Brain microvascular endothelial cell (primary cell): Measurements from ENCODE around the gene SMC1B.

Experiments
- DNase-seq: peaks from one replicate; pipeline ENCODE4 v3.0.0-alpha.2; 2020
- H3K27ac ChIP-seq: fragments of 250-450 bp; sonication (Bioruptor Pico); 2 replicates; pipeline ENCODE4 v1.5.1; 2020; ENCODE audit warnings: mild to moderate bottlenecking, moderate library complexity
- H3K27me3 ChIP-seq: fragments of 250-450 bp; sonication (Bioruptor Pico); replicated peaks from 2 replicates; pipeline ENCODE4 v1.5.1; 2020; ENCODE audit warnings: mild to moderate bottlenecking
- H3K36me3 ChIP-seq: fragments of 250-450 bp; sonication (Bioruptor Pico); replicated peaks from 2 replicates; pipeline ENCODE4 v1.5.1; 2020; ENCODE audit warnings: mild to moderate bottlenecking
- H3K4me3 ChIP-seq: 2 replicates; pipeline ENCODE4 v1.5.1; 2011; ENCODE audit warnings: low read depth, mild to moderate bottlenecking, control low read depth, low read length, moderate library complexity
- CTCF ChIP-seq: IDR thresholded peaks from 2 replicates; pipeline ENCODE4 v1.5.1; 2011; ENCODE audit warnings: low read depth, mild to moderate bottlenecking, moderate library complexity, low read length, control low read depth, inconsistent platforms; ENCODE audit errors: missing control alignments
- in situ Hi-C: cut with HindIII; loops from 2 replicates; pipeline ENCODE4 v1.10.0; 2017; ENCODE audit warnings: low sequenced_read_pairs, low pct_ligation_motif_present

SMC1B gene

GRCh38 chr22:45435544-45436139, 22.2 kb upstream of the SMC1B start:
- DNase-seq: peak; percentile 87
- H3K4me3 ChIP-seq: no peak overlapping the region
- TF ChIP-seq CTCF: peak; percentile 99
- in situ Hi-C loops: loop anchor here (10.0 kb wide), 1 partner anchor 161 kb away; no protein-coding TSS in a partner anchor
- H3K27ac ChIP-seq: no peak overlapping the region
- H3K36me3 ChIP-seq: no peaks in the 10 kb centered on the region
- H3K27me3 ChIP-seq: no peaks in the 10 kb centered on the region

DNA sequence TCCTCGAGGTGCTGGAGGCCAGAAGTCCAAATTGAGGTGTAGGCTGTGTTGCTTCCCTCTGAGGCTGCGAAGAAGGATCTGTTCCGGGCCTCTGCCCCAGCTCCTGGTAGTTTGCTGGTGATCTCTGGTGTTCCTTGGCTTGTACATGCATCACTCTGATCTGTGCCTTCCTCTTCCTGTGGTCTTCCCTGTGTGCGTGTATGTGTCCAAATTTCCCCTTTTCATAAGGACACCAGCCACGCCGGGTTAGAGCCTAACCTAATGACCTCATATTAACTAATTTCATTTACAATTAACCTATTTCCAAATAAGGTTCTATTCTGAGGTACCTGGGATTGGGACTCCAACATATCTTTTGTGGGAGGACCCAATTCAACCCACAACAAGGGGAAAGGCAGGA, 21.6 kb upstream of the SMC1B start:
- H3K27ac ChIP-seq: no peak overlapping the region
- in situ Hi-C loops: loop anchor here (10.0 kb wide), 1 partner anchor 160 kb away; no protein-coding TSS in a partner anchor
- no peak for DNase-seq
- no peak for TF ChIP-seq CTCF
- no peak overlapping the region for H3K4me3 ChIP-seq
- no peaks in the 10 kb centered on the region for H3K27me3 ChIP-seq
- no peaks in the 10 kb centered on the region for H3K36me3 ChIP-seq

DNA sequence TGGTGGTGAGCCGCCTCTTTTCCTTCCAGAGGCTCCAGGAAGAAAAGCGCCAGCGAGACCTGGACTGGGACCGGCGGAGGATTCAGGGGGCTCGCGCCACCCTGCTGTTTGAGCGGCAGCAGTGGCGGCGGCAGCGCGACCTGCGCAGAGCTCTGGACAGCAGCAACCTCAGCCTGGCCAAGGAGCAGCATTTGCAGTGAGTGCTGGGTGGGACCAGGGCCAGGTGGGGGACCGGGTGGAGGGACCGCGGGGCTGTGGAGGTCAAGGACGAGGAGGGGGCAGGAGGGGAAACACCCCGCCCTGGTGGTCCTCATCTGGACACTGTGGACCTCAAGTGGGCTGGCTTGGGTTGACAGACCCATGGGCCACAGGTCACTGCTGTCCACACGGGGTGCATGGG, 17.5 kb upstream of the SMC1B start:
- no peaks in the 10 kb centered on the region for H3K27me3 ChIP-seq
- no peak overlapping the region for H3K27ac ChIP-seq
- H3K36me3 ChIP-seq: no peaks in the 10 kb centered on the region
- in situ Hi-C loops: loop anchor here (10.0 kb wide), 1 partner anchor 156 kb away; no protein-coding TSS in a partner anchor
- H3K4me3 ChIP-seq: no peak overlapping the region
- DNase-seq: no peak
- no peak for TF ChIP-seq CTCF

GRCh38 chr22:45429981-45430775, 16.8 kb upstream of the SMC1B start:
- DNase-seq: no peak
- Histone ChIP-seq H3K27me3 (no peaks in the 10 kb centered on the region), H3K4me3 (no peak overlapping the region), H3K36me3 (no peaks in the 10 kb centered on the region), H3K27ac (no peak overlapping the region)
- in situ Hi-C loops: loop anchor here (10.0 kb wide), 1 partner anchor 155 kb away; no protein-coding TSS in a partner anchor
- TF ChIP-seq CTCF: no peak

DNA sequence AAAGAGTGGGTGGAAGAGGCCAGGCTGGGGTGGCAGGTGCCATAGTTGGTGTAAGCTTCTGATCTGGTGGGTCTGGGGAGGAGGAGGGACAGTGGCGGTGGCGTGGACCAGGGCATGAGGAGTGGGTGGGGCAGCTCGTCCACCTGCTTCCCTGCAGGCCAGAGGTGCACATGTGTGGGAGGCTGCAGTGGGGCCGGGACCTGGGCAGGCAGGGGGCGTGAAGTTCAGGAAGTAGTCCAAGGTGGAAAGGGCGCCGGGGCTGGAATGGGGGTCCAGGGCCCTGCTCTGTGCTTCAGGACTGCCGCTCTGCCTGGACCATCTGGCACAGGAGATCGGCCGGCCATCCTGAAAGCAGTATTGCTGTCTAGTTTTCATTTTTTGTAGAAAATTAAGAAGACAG, 16.0 kb upstream of the SMC1B start:
- no peak for TF ChIP-seq CTCF
- Histone ChIP-seq H3K27me3 (no peaks in the 10 kb centered on the region), H3K36me3 (no peaks in the 10 kb centered on the region), H3K27ac (no peak overlapping the region), H3K4me3 (no peak overlapping the region)
- DNase-seq: no peak
- in situ Hi-C loops: no loop called here
